8988T (cell line): ENCODE results near the gene ETS1.

Experiments used
- DNase-seq: peaks from one replicate; pipeline ENCODE4 v3.0.0; 2011

Gene ETS1

DNA sequence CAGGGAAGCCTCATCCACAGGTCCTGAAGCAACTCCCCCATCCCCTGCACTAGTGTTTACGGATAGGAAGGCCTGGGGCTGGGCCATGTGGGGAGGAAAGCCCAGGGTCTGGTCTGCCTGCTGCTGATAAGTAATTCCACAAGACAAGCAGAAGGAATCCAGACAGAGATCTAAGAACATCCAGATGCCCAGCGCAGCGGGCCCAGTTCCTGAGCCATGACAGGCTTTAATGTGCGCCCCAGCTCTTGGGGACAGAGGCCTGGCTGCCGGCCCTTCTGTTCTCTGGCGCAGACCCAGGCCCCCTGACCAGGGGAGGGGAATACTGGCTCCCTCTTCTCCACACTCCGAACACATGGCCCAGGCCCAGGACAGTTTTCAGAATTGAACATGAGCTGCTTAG lies 28.8 kb upstream of the ETS1 start:
- DNase-seq, result no peak

- no peak for DNase-seq
These were observed 28.3 kb upstream of the ETS1 start for GRCh38 chr11:128615612-128616011.

GRCh38 chr11:128615076-128615475 lies 27.7 kb upstream of the ETS1 start:
- DNase-seq, result no peak

- no peak for DNase-seq
These were observed 26.7 kb upstream of the ETS1 start for GRCh38 chr11:128614026-128614425.

DNA sequence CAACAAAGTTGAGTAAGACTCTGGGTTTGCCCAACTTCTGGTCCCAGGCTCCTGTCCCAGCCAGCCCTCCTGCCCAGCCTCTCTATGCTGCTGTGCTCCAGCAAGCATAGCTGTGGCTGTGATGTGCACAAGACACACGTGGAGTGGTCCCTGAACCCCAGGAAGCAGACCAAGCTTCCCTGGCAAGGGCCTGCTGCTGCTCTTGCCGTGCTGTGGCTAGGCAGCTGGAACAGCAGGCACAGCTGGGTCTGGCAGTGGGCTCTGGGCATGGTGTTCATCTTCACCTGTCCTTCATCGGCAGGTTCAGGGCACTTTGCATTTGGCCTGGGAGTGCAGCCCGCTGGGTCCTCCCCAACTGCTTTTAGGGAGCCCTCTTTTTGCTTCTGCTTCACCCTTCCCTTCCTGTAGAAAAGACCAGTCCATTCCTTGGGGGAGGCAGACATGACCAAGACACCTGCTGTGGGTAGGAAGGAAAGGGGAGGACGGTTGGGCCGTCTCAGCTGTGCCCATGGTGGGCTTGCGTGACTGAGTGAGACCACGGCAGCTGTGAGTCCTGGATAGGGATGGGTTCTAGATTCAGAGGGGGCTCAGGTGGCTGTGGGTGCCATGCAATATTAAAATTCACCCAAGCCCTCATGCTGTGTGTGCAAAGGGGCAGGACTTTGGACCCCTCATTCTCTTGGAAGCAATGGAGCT lies 26.1 kb upstream of the ETS1 start:
- DNase-seq, result no peak

DNA sequence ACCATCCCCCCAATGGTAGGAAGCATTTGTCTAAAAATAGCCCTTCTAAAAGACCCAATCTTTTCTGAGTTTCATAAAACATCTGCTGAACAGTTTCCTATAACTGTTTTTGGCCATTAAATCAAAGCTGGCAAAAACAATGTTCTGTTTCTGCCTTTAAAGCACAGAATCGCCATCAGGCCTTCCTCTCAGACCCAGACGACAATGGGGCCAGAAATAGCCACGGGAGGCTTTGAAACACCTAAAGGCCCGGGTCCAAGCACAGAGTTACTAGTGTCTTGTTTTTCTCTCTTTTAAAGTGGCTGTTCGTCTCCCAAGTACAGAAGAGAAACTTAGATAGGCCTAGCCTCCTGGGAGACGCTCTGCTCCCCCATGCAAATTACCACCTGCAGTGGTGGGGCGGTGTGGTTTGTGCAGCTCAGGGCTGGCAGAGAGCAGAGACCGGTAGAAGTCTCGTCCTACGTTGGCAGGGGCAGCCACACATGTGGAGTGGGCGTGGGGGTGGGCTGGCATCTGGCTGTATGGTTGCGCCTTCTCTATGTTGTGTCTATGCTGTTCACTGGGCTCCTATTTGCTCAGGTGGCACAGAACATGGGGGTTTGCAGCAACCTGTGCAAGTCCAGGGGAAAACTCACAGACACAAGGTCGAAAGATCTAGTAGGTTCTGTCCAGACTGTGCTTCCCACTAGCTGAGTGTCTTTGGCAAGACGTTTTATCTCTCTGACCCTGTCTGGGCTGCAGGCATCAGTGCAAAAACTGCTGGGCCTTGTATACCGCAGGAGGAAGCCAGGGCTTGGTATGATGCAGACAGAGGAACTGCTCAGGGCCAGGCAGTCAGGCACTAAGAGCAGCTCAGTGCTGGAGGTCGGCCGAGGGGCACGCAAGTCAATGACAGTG lies 23.6 kb upstream of the ETS1 start:
- DNase-seq, result no peak

DNA sequence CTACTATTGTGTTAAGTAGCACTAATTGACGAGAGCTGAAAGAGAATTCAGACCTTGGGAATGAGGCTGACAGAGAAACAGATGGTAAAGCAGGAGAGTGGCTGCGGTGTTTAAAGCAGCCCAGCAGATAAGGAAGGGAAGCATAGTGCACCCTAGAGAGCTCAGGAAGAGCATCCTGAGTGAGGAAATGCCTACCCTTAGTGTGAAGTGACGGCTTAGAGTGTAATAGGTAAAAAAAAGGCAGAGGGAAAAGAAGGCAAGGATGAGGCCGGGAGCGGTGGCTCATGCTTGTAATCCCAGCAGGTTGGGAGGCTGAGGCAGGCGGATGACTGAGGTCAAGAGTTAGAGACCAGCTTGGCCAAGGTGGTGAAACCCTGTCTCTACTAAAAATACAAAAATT lies 22.4 kb upstream of the ETS1 start:
- DNase-seq, result no peak

GRCh38 chr11:128608746-128609407 lies 21.5 kb upstream of the ETS1 start:
- no peak for DNase-seq

- DNase-seq, result no peak
These were observed 20.5 kb upstream of the ETS1 start for GRCh38 chr11:128607819-128608218.

DNA sequence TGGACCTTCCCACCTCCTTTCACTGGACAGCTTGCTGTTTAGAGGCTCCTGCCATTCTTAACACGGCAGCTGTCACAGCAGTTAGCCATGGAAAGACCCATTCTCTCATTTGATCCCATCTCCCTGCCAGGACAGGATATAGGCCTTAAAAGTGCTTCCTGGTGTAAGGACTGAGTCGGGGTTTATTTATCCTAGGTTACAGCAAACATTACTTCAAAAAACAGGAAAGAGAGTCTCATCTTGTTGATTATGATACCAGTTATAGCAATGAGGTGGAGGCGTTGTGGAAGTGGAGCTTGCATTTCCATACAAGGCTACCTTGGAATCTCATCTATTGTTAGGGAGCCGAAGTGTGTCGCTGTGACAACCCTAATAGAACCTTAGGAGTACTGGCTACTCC lies 17.4 kb upstream of the ETS1 start:
- no peak for DNase-seq

- no peak for DNase-seq
These were observed 16.5 kb upstream of the ETS1 start for GRCh38 chr11:128603752-128604414.

DNA sequence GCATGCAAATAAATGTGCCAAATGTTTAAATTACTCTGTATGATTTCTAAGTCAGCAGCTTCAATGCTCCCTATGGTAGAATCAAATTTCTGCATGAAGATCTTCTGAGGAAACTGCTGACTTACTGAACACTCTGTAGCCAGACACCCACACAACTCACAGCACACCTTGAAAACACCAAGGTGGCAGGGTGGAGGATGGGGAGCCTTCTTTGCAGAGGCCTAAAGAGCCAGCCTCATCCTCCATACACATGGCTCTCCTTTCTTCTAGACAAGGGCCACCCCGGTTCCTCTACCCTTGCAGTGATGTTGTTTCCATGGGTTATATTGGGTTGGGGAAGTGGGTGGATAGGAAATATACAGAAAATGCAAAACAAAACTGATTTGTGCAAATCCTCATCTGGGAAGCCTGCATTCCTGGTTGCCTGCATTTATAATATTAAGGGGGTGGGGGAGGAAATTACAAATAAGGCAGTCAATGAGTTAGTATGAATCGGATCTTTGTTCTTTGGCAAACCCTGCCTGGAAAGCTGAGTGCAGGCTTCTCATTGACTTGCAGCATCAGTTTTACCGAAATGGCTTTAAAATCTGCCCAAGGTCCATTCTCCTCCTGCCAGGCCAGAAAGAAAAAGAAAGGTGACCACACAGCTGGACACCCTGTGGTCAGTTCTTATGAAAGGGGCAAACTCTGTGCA lies 15.8 kb upstream of the ETS1 start:
- DNase-seq, result no peak

- DNase-seq, result no peak
These were observed 12.4 kb upstream of the ETS1 start for GRCh38 chr11:128599729-128600128.

DNA sequence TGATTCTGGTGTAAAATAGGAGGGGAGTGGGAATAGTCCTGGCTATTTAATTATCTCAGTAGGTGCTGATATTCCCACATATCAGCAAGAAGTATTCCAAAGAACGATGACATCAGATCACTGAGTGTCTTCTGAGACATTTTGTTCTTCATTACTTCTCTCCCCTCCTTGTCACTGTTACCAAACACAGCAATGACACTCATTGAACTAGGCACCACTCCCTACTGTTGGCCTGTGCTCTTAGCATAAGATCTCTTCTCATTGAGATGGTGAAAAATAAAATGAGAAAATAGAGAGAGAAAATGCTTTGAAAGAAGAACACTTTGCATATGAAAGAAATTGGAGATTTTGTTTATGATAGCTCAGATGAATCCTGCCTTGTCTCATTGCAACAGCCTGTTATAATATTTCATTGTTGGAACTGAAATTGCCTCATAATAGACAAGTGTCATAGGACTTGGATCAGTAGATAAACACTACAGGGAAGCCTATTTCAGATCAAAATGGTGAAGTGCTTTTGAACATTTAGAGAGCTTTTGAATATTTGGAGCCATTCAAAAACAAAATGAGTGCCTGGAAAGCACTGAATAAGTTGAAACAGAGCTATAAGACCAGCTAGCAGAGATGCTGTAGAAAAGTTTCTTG lies 11.3 kb upstream of the ETS1 start:
- DNase-seq, result no peak

DNA sequence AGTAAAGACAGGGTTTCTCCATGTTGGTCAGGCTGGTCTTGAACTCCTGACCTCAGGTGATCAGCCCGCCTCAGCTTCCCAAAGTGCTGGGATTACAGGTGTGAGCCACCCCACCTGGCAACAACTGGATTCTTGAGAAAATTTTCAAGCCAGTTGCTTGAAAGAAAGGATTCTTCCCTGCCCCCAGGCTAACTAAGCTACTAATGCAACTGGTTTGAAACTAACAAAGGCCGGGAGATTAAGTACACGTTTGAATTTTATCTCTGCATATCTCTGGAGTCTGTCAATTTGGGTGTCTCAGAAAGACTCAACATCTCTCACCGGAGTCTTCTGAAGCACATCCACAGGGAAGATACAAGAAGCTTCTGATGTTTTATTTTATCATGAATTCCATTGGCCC lies 10.7 kb upstream of the ETS1 start:
- no peak for DNase-seq

GRCh38 chr11:128597209-128597608 lies 9.9 kb upstream of the ETS1 start:
- DNase-seq, result no peak

- no peak for DNase-seq
These were observed 8.9 kb upstream of the ETS1 start for GRCh38 chr11:128596250-128596649.

DNA sequence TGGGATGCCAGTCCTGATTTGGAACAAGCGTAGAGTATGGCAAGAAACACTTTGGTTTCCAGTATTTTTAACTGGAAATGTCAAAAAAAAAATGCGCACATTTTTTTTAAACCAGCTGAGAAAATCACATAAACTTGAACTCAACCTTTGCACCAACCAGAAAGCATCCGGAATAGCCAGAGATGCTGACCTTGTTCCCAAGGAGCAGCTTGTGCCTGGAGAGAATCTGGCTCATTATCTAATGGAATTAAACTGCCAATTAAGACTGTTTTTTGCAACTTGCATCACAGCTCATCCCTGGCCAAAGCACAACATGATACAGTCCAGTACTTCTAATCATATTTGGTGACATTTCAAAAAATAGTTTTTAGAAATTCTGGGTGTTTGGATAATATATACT lies 8.4 kb upstream of the ETS1 start:
- no peak for DNase-seq

DNA sequence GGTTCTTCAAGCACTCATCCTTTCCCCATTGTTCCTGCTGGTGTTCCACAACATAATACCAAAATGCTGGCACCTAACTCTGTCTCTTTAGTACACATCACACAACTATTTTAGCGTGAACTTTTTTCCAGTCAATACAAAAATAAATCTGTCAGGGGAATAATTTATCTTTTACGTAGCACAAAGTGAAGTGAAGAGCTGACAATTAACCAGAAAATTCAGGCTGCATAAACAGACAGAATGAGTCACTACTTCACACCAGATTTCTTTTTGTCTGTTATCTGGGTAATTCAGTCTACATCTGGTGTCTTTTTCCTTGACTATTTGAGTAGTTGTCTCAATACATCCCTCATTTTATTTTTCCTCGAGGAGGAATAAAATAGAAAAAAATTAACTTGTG lies 7.9 kb upstream of the ETS1 start:
- no peak for DNase-seq

- no peak for DNase-seq
These were observed 6.9 kb upstream of the ETS1 start for GRCh38 chr11:128594226-128594625.

DNA sequence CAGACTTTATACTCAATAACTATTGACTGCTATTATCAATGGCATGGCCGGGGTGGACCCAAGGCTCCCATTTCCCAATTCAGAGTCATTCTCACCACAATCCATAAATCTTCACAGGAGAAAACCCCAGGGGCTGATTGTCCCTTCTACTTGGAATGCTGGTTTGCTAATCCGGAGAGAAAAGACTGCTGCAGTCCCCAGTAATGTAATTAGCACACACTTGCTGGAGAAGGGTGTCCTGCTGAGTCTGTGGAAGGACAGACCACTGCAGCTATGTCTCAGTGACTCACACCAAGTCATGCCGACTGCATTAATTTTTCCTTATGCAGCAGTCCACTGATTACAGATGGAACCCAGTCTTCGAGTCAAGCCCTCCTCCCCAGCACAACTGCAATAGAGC lies 5.9 kb upstream of the ETS1 start:
- no peak for DNase-seq

GRCh38 chr11:128592454-128592853 lies 5.1 kb upstream of the ETS1 start:
- DNase-seq, result no peak
